K562 (cell line): Measurements from ENCODE around the gene TMEM247. TPM values are rescaled to one million over a fixed set of nuclear protein-coding genes. Genes with fewer than 3 reads are reported as not detected.

Experiments used
- ATAC-seq: fragments of 200-7000 bp; cut with Tn5 transposase; 3 replicates; pipeline ENCODE4 v1.9.1; 2020; ENCODE audit warnings: moderate library complexity
- BruUV-seq: library from RNA; stranded (reverse); fragments of 400-500 nt; replicated peaks from 2 replicates; lab custom pipeline; 2021; lab: Mats Ljungman, UMichigan
- CTCF ChIA-PET: fragments of 300-600 bp; formaldehyde crosslinking; extraction: SDS; loops from one replicate; lab custom pipeline; 2021; ENCODE audit warnings: low intra/inter-chr PET ratio; lab: Yijun Ruan, JAX
- POLR2A ChIA-PET: fragments of 300-600, 350-650 bp; sonication (Branson Sonifier 250); formaldehyde crosslinking; extraction: SDS; loops from one replicate; lab custom pipeline; 2021; ENCODE audit warnings: antibody characterized with exemption, inconsistent platforms; lab: Yijun Ruan, JAX
- DNase-seq, 4 experiments: peaks; one replicate each; pipeline versions ENCODE4 v3.0.0 to v3.0.0-alpha.2; 2011 to 2018; ENCODE audit warnings: low spot score in 3 of 4, mixed read lengths in 3 of 4; ENCODE audit errors: extremely low read depth in 1 of 4
- FAIRE-seq: peaks from 2 replicates; lab custom pipeline; 2011; peaks lifted over from hg19 to GRCh38; lab: Jason Lieb, UNC
- H2AFZ ChIP-seq: 2 replicates; pipeline ENCODE4 v1.6.0; 2011; ENCODE audit warnings: low read depth, low read length, control low read depth, inconsistent platforms
- H3K27ac ChIP-seq: fragments of 200-600 bp; 3 replicates; pipeline ENCODE4 v1.8.0; 2011; ENCODE audit warnings: low read depth, mild to moderate bottlenecking, control low read depth, inconsistent platforms, low read length, moderate library complexity, mixed read lengths; ENCODE audit errors: extremely low read depth
- H3K27me3 ChIP-seq, 2 experiments: fragments of 300-600 bp in 1 of 2; 2 replicates in 1 of 2; 3 replicates in 1 of 2; pipeline versions ENCODE4 v1.6.0 to v1.8.0; 2011; ENCODE audit warnings: inconsistent platforms in 2 of 2, low read length in 2 of 2, mild to moderate bottlenecking in 1 of 2, mixed read lengths in 1 of 2, moderate library complexity in 1 of 2; ENCODE audit not compliant: control insufficient read depth in 2 of 2, insufficient read depth in 2 of 2
- H3K36me3 ChIP-seq: fragments of 300-600 bp; 3 replicates; pipeline ENCODE4 v1.8.0; 2011; ENCODE audit warnings: mild to moderate bottlenecking, low read length, inconsistent platforms; ENCODE audit not compliant: control insufficient read depth, insufficient read depth
- H3K4me1 ChIP-seq, 2 experiments: fragments of 200-600 bp in 1 of 2; replicated peaks in 1 of 2; 2 replicates in 1 of 2; 3 replicates in 1 of 2; pipeline versions ENCODE4 v1.5.1 to v1.8.0; 2011; ENCODE audit warnings: inconsistent platforms in 2 of 2, low read length in 2 of 2, mild to moderate bottlenecking in 1 of 2, mixed read lengths in 1 of 2, moderate library complexity in 1 of 2; ENCODE audit not compliant: control insufficient read depth in 2 of 2, insufficient read depth in 2 of 2
- H3K4me2 ChIP-seq: 2 replicates; pipeline ENCODE4 v1.6.1; 2011; ENCODE audit warnings: low read length, control low read depth, inconsistent platforms, mixed read lengths; ENCODE audit not compliant: insufficient read depth
- H3K4me3 ChIP-seq: fragments of 200-600 bp; sonication (generic), shearing (Covaris generic); 2 replicates; pipeline ENCODE4 v1.5.1; 2016; ENCODE audit warnings: control low read depth, inconsistent platforms
- H3K79me2 ChIP-seq: fragments of 200-600 bp; 3 replicates; pipeline ENCODE4 v1.8.0; 2011; ENCODE audit warnings: low read length, inconsistent platforms; ENCODE audit not compliant: control insufficient read depth, insufficient read depth
- H3K9ac ChIP-seq, 2 experiments: 2 replicates each; pipeline versions ENCODE4 v1.6.0 to v1.6.1; 2011; ENCODE audit warnings: low read depth in 2 of 2, low read length in 2 of 2, control low read depth in 1 of 2, inconsistent platforms in 1 of 2, mild to moderate bottlenecking in 1 of 2, mixed read lengths in 1 of 2; ENCODE audit not compliant: insufficient read depth in 1 of 2
- H3K9me1 ChIP-seq: one replicate; pipeline ENCODE4 v1.6.0; 2011; ENCODE audit warnings: inconsistent platforms, mild to moderate bottlenecking, low read length, moderate library complexity; ENCODE audit not compliant: control insufficient read depth, insufficient read depth
- H3K9me3 ChIP-seq: replicated peaks from 2 replicates; pipeline ENCODE4 v1.5.1; 2011; ENCODE audit warnings: low read depth, low read length, inconsistent platforms; ENCODE audit not compliant: control insufficient read depth, insufficient read depth
- H4K20me1 ChIP-seq: replicated peaks from 2 replicates; pipeline ENCODE4 v1.6.1; 2011; ENCODE audit warnings: low read length, inconsistent platforms, mixed read lengths; ENCODE audit not compliant: control insufficient read depth, insufficient read depth
- CC2D1A ChIP-seq: fragments of 450-650 bp; IDR thresholded peaks from 2 replicates; pipeline ENCODE4 v1.6.1; 2017; ENCODE audit warnings: mild to moderate bottlenecking
- CLOCK ChIP-seq: fragments of 250-450 bp; sonication (Bioruptor Pico); IDR thresholded peaks from 2 replicates; pipeline ENCODE4 v1.4.0; 2020; ENCODE audit warnings: mild to moderate bottlenecking, moderate library complexity, borderline replicate concordance
- FOXP1 ChIP-seq: sonication (generic); formaldehyde crosslinking; IDR thresholded peaks from 2 replicates; pipeline ENCODE4 v1.8.0; 2022; ENCODE audit warnings: mild to moderate bottlenecking, missing genetic modification reagents
- GATA2 ChIP-seq: sonication (generic); formaldehyde crosslinking; IDR thresholded peaks from 2 replicates; pipeline ENCODE4 v1.4.0; 2020; ENCODE audit warnings: mild to moderate bottlenecking, missing genetic modification reagents
- KAT8 ChIP-seq: fragments of 450-650 bp; IDR thresholded peaks from 2 replicates; pipeline ENCODE4 v1.6.1; 2016; ENCODE audit warnings: low read depth, mild to moderate bottlenecking
- MED1 ChIP-seq: sonication (generic); formaldehyde crosslinking; IDR thresholded peaks from 2 replicates; pipeline ENCODE4 v1.8.1; 2023; ENCODE audit warnings: missing genetic modification reagents, borderline replicate concordance
- NONO ChIP-seq, 2 experiments: fragments of 200-400 bp in 1 of 2; fragments of 450-650 bp in 1 of 2; formaldehyde crosslinking in 1 of 2; IDR thresholded peaks; 2 replicates each; pipeline ENCODE4 v1.6.1; 2017; ENCODE audit warnings: low read depth in 2 of 2, mild to moderate bottlenecking in 2 of 2, moderate library complexity in 2 of 2, low read length in 1 of 2
- RAD51 ChIP-seq: fragments of 450-650 bp; IDR thresholded peaks from 2 replicates; pipeline ENCODE4 v1.7.1; 2016; ENCODE audit warnings: low read depth, mild to moderate bottlenecking, borderline replicate concordance
- SMC3 ChIP-seq: conservative IDR thresholded peaks from 2 replicates; pipeline ENCODE4 v1.6.1; 2011; ENCODE audit warnings: low read depth, low read length, improper control_type of control experiment; ENCODE audit not compliant: insufficient read depth
- TCF3 ChIP-seq: sonication (generic); formaldehyde crosslinking; IDR thresholded peaks from 2 replicates; pipeline ENCODE4 v1.4.0; 2020; ENCODE audit warnings: mild to moderate bottlenecking, missing genetic modification reagents
- WHSC1 ChIP-seq: IDR thresholded peaks from one replicate; pipeline ENCODE4 v1.6.1; 2012; ENCODE audit warnings: low read length, control low read depth, inconsistent platforms
- XRCC4 ChIP-seq: IDR thresholded peaks from one replicate; pipeline ENCODE4 v1.6.1; 2011; ENCODE audit not compliant: insufficient read depth, insufficient read length; ENCODE audit errors: extremely low read depth
- ZBTB7A ChIP-seq: IDR thresholded peaks from 2 replicates; pipeline ENCODE4 v1.6.1; 2011; ENCODE audit warnings: low read depth, mild to moderate bottlenecking, low read length, moderate library complexity, borderline replicate concordance; ENCODE audit not compliant: control insufficient read depth
- ZNF79 ChIP-seq: fragments of 250-450 bp; sonication (Bioruptor Pico); IDR thresholded peaks from 2 replicates; pipeline ENCODE4 v1.4.0; 2020; ENCODE audit warnings: low read depth, mild to moderate bottlenecking, moderate library complexity
- WGBS: fragments of 100-300 bp; shearing (Covaris generic); methylation state at CpG from one replicate; pipeline ENCODE4 v1.1.6; 2016; ENCODE audit warnings: low coverage, mixed read lengths; ENCODE audit not compliant: insufficient coverage; ENCODE audit errors: missing lambda C conversion rate; 5-methylcytosine and 5-hydroxymethylcytosine counted together
- in situ Hi-C: fragments of 300-500 bp; cut with MboI; formaldehyde crosslinking; loops from 4 replicates; pipeline ENCODE4 v1.15.0; 2018; ENCODE audit warnings: inconsistent platforms, mixed read lengths
- intact Hi-C: fragments of 100-400 bp; cut with micrococcal nuclease; formaldehyde crosslinking; loops from 2 replicates; pipeline ENCODE4 v1.14.2; 2022
- polyA plus RNA-seq, 8 experiments: library from polyadenylated mRNA; depleted of rRNA in 4 of 8; stranded (reverse) in 5 of 8; unstranded in 3 of 8; fragments of >200 nt; fragmentation: Nextera tagmentation in 2 of 8; fragmentation: Illumina TruSeq in 1 of 8; extraction: Ambion mirVana in 2 of 8; extraction: Trizol in 1 of 8; gene quantifications; 2 replicates each; pipeline versions ENCODE4 v1.2.1 to v1.2.3, GENCODE V29; 2011 to 2014; ENCODE audit warnings: inconsistent platforms in 1 of 8, missing spikeins in 1 of 8
- total RNA-seq, 7 experiments: library from RNA; depleted of rRNA in 6 of 7; stranded (reverse); fragments of >200 nt in 6 of 7; fragmentation: Illumina TruSeq in 2 of 7; extraction: Trizol in 2 of 7; gene quantifications; 2 replicates each; pipeline versions ENCODE4 v1.2.1 to v1.2.3, GENCODE V29; 2011 to 2021; ENCODE audit warnings: low replicate concordance in 1 of 7

TMEM247 gene
- total and polyA plus RNA-seq, 9 of the 15 experiments (the other 6 are each of a cell fraction or from before 2014, with no cell fraction given) = 0.24 to 4.7 (median 3.1) TPM

DNA sequence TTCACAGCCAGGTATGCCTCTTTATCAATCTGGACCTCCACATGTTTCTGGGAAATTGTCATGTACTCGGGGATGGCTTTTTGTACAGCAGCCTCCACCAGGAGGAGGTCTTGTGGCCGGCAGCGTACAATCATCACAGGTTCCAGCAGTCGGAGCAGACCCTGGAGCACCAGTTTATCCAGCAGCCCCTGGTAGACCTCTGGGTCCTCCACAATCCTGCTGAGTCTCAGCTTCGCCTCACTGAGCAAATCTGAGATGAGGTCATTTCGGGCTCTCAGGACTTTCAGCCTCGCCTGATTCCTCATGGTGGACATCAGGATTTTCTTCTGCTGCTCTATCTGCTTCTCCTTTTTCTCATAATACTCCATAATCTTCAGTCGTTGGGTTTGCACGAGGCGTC lies 32.8 kb downstream of the TMEM247 start (continued):
- TF ChIP-seq RAD51 (no peak), ZNF79 (CRISPR knock-in tag) (no peak), MED1 (CRISPR knock-in tag) (no peak), TCF3 (no peak), SMC3 (no peak), GATA2 (no peak), WHSC1 (no peak), FOXP1 (CRISPR knock-in tag) (no peak)

GRCh38 chr2:46514738-46515137 lies 35.4 kb downstream of the TMEM247 start:
- H3K27ac ChIP-seq = no peak overlapping the region
- in situ Hi-C loops = no loop called here
- H3K4me3 ChIP-seq = no peak overlapping the region
- no peak overlapping the region for H2AFZ ChIP-seq
- intact Hi-C loops = no loop called here
- no peaks in the 10 kb centered on the region for H3K4me1 ChIP-seq
- H3K27me3 ChIP-seq = no peaks in the 10 kb centered on the region; a peak in 1 of 5 replicates
- no peak for FAIRE-seq
- no peaks in the 10 kb centered on the region for H3K79me2 ChIP-seq
- POLR2A ChIA-PET = interaction anchor here (1.1 kb wide), 1 partner anchor 15 kb away, joined by 5 read pairs; no protein-coding TSS in a partner anchor
- no TSS peak for BruUV-seq
- TF ChIP-seq XRCC4 = no peak
- no peak for TF ChIP-seq KAT8
- no peak for TF ChIP-seq CLOCK (CRISPR knock-in tag)
- no peak for TF ChIP-seq CC2D1A
- no peak for TF ChIP-seq NONO (IDR thresholded peaks at IDR 0.05; ENCODE audit: low read depth in 2 of 2, low read length in 1 of 2)
- TF ChIP-seq ZBTB7A = no peak
- ATAC-seq = no peak
- H3K36me3 ChIP-seq = no peaks in the 10 kb centered on the region
- H4K20me1 ChIP-seq = no peaks in the 10 kb centered on the region
- no peak for DNase-seq
- WGBS = 0% methylated on average over 1 of the region's 1 CpG
- no peaks in the 10 kb centered on the region for H3K9me1 ChIP-seq
- no peak overlapping the region for H3K4me2 ChIP-seq
- CTCF ChIA-PET = no interaction called here
- no peaks in the 10 kb centered on the region for H3K9me3 ChIP-seq
- H3K9ac ChIP-seq = no peak overlapping the region
